RWPE1 (cell line): ENCODE results near the gene TIMM13.
A peak's percentile ranks its signal among the peaks of the same experiment; 100 is the strongest.

ENCODE experiments used
- CTCF ChIA-PET: fragments of 350-600 bp; sonication (Branson Sonifier 250); formaldehyde crosslinking; extraction: SDS; loops from one replicate; lab custom pipeline; 2021; lab: Yijun Ruan, JAX
- POLR2A ChIA-PET: fragments of 400-600 bp; formaldehyde crosslinking; extraction: SDS; loops from one replicate; lab custom pipeline; 2020; ENCODE audit warnings: antibody characterized with exemption; ENCODE audit not compliant: low non-redundant PET; lab: Yijun Ruan, JAX
- DNase-seq: peaks from one replicate; pipeline ENCODE4 v3.0.0; 2012; ENCODE audit warnings: low spot score
- H3K27ac ChIP-seq: fragments of 450-650 bp; 2 replicates; pipeline ENCODE4 v1.5.1; 2017
- CTCF ChIP-seq: fragments of 450-650 bp; conservative IDR thresholded peaks from 2 replicates; pipeline ENCODE4 v1.5.1; 2017; ENCODE audit warnings: low read depth, mild to moderate bottlenecking

The TIMM13 gene

DNA sequence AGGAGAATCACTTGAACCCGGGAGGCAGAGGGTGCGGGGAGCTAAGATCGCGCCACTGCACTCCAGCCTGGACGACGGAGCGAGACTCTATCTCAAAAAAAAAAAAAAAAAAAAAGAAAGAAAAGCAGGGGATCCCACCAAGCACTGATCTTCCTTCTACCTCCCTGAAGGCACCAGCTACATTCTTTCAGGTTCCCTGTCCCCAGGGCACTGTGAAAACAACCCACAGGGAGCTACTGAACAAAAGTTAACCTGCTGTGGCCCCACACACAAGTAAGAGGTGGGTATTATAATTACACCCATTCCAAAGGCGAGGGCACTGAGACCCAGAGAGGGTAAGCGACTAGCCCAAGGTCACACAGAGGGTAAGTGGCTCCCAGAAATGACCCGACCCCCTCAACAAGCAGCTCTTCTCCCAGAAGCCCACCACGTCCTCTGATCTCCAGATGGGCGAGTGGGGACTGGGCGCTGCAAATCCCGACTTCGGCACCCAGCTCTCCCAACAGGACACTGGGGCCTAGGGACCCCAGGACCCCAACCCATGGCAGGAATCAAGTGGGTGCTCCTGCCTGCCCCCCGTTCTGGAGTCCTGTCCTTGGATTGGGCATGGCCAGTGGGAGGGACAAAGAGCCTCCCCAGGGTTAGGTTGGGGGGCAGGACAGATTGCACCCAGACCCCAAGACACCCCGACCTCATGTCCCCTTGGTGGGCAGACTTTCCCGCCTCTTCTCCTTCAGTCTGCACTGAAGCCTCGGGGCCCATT, 27.0 kb upstream of the TIMM13 start:
- CTCF ChIA-PET, result interaction anchor here (0.6 kb wide), 1 partner anchor 153 kb away, joined by 4 read pairs; no protein-coding TSS in a partner anchor
- DNase-seq, result no peak
- POLR2A ChIA-PET, result interaction anchor here (0.6 kb wide), 1 partner anchor 87 kb away, joined by 6 read pairs; no protein-coding TSS in a partner anchor
- H3K27ac ChIP-seq, result peak overlapping the region; percentile 83
- TF ChIP-seq CTCF, result no peak

DNA sequence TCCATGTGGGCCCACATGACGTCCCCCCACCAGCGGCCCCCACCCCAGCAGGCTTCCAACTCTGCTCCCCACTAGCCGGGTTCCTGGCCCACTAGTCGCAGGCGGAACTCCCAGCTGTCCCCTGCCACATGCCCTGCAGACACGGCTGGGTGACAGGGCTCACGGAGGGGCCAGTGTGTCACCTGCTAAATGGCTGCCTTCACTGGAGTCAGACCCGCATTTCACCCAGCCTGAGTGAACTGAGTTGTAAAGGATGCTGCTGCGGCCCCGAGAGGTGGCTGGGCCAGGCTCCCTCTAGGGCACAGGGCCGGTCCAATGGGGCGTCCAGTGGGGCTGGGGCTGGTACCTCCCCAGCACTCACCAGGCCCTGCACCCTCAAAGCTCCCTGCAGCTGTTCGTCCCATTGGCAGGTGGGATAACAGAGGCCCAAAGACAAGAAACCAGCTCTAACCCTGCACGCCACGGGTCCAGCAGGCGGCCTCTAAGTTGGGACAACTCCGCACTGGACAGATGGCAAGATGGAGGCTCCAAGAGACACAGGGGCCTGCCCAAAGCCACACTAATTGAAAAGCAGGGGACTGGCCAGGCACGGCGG, 26.1 kb upstream of the TIMM13 start:
- ChIA-PET POLR2A (interaction anchor here (0.6 kb wide), 1 partner anchor 88 kb away, joined by 6 read pairs; no protein-coding TSS in a partner anchor), CTCF (interaction anchor here (0.7 kb wide), 1 partner anchor 20 kb away, joined by 4 read pairs; no protein-coding TSS in a partner anchor)
- TF ChIP-seq CTCF, result no peak
- DNase-seq, result no peak
- peak overlapping the region; percentile 83 for H3K27ac ChIP-seq

GRCh38 chr19:2451741-2452140, 24.4 kb upstream of the TIMM13 start:
- POLR2A ChIA-PET, result no interaction called here
- peak overlapping the region; percentile 83 for H3K27ac ChIP-seq
- CTCF ChIA-PET, result no interaction called here
- TF ChIP-seq CTCF, result no peak
- no peak for DNase-seq

- no peak for TF ChIP-seq CTCF
- CTCF ChIA-PET, result no interaction called here
- POLR2A ChIA-PET, result no interaction called here
- peak overlapping the region; percentile 83 for H3K27ac ChIP-seq
- no peak for DNase-seq
Measured at GRCh38 chr19:2451138-2451537, 23.8 kb upstream of the TIMM13 start.

GRCh38 chr19:2449019-2449418, 21.6 kb upstream of the TIMM13 start:
- POLR2A ChIA-PET, result no interaction called here
- CTCF ChIA-PET, result no interaction called here
- DNase-seq, result no peak
- H3K27ac ChIP-seq, result peak overlapping the region; percentile 33
- TF ChIP-seq CTCF, result no peak

DNA sequence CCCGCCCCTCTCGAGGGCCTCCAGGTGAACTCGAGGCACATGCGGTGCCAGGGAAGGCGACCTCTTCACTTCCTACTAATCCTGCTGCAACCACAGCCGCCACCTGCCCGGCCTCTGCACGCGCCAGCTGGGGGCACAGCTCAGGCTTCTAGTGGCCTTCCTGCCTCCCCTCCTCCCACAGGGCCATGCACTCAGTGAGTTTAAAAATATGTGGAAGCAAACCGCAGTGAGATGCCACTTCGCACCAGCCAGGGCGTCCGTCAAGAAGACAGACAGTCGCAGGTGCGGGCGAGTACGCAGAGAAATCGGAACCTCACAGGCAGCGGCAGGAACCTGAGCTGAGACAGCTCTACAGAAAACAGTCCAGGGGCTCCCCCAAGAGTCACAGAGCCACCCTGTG, 19.0 kb upstream of the TIMM13 start:
- CTCF ChIA-PET, result no interaction called here
- no peak for DNase-seq
- no peak for TF ChIP-seq CTCF
- POLR2A ChIA-PET, result no interaction called here
- H3K27ac ChIP-seq, result peak overlapping the region; percentile 7; the same call in 1 of the 2 replicates
